Lower leg skin (tissue), 3 donors: Measurements from ENCODE around the gene PDCD1.

ENCODE experiments used
- POLR2A ChIP-seq, 2 donors: fragments of 450-650 bp; IDR thresholded peaks; one replicate each; pipeline ENCODE4 v1.6.1; 2016 to 2017; ENCODE audit warnings: antibody characterized with exemption in 2 of 2, mild to moderate bottlenecking in 1 of 2, moderate library complexity in 1 of 2
- TF ChIP-seq, protein P1 (sequence below), 3 donors: fragments of 450-650 bp; IDR thresholded peaks; one replicate each; pipeline ENCODE4 v1.5.1; 2016; ENCODE audit warnings: antibody characterized with exemption in 3 of 3, mild to moderate bottlenecking in 3 of 3, moderate library complexity in 2 of 3

DNA sequence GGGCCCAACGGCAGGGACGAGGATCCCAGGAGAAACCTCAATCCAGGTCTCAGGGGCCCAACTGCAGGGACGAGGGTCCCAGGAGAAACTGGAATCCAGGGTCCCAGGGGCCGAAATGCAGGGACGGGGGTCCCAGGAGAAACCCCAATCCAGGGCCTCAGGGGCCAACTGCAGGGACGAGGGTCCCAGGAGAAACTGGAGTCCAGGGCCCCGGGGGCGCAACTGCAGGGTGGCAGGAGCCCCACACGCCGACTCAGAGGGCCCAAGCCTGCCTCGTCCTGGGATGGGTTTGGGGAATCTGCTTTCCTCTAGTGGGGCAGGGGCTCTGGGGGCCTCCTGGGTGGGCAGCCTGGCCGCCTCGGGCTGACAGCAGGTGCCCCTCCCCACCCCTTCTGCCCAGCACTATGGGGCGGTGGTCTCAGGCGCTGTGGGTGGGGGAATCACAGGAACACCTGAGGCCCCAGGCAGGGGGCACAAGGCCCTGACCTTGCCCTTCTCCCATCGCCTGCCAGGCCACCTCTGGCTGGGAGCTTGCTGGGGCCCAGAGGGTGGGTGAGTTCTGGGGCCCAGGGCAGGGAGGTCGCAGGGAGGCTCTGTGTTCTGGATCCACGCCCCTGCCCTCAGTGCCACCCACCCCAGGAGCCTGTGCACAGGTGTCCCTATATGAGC lies 18.0 kb upstream of the PDCD1 start:
- TF ChIP-seq, protein P1, sequence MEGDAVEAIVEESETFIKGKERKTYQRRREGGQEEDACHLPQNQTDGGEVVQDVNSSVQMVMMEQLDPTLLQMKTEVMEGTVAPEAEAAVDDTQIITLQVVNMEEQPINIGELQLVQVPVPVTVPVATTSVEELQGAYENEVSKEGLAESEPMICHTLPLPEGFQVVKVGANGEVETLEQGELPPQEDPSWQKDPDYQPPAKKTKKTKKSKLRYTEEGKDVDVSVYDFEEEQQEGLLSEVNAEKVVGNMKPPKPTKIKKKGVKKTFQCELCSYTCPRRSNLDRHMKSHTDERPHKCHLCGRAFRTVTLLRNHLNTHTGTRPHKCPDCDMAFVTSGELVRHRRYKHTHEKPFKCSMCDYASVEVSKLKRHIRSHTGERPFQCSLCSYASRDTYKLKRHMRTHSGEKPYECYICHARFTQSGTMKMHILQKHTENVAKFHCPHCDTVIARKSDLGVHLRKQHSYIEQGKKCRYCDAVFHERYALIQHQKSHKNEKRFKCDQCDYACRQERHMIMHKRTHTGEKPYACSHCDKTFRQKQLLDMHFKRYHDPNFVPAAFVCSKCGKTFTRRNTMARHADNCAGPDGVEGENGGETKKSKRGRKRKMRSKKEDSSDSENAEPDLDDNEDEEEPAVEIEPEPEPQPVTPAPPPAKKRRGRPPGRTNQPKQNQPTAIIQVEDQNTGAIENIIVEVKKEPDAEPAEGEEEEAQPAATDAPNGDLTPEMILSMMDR (IDR thresholded peaks at IDR 0.05) = no peak
- TF ChIP-seq POLR2A (IDR thresholded peaks at IDR 0.05) = no peak
